HG03558 (cell line): ENCODE results near the gene HMCES.
"Not testable (repeated sequence)": the region's sequence is repeated elsewhere in the genome, so short reads cannot be mapped to it uniquely, and the experiment has no call there.

Experiments
- ATAC-seq: cut with Tn5 transposase; IDR thresholded peaks from one replicate; pipeline ENCODE4 v1.9.1; 2021; ENCODE audit warnings: moderate number of reproducible peaks; ENCODE audit not compliant: unreplicated experiment; ENCODE audit errors: extremely low read depth

HMCES gene

GRCh38 chr3:129317014-129317771, 38.5 kb downstream of the HMCES start:
- ATAC-seq, result no peak

- no peak for ATAC-seq
These were observed 39.2 kb downstream of the HMCES start for GRCh38 chr3:129317848-129318247.

- no peak for ATAC-seq
These were observed 40.3 kb downstream of the HMCES start for GRCh38 chr3:129318921-129319320.

GRCh38 chr3:129320261-129320660, 41.6 kb downstream of the HMCES start:
- no peak for ATAC-seq

- no peak for ATAC-seq
These were observed 42.3 kb downstream of the HMCES start for GRCh38 chr3:129320825-129321487.

- ATAC-seq, result no peak
These were observed 43.2 kb downstream of the HMCES start for GRCh38 chr3:129321887-129322286.

GRCh38 chr3:129323651-129324294, 45.1 kb downstream of the HMCES start:
- ATAC-seq, result no peak

GRCh38 chr3:129324855-129325254, 46.2 kb downstream of the HMCES start:
- ATAC-seq, result no peak

GRCh38 chr3:129325383-129325782, 46.7 kb downstream of the HMCES start:
- ATAC-seq, result no peak

GRCh38 chr3:129326138-129326537, 47.5 kb downstream of the HMCES start:
- ATAC-seq, result no peak

- no peak for ATAC-seq
These were observed 47.9 kb downstream of the HMCES start for GRCh38 chr3:129326595-129326994.

GRCh38 chr3:129327510-129327909, 48.8 kb downstream of the HMCES start:
- no peak for ATAC-seq

GRCh38 chr3:129329858-129330257, 51.2 kb downstream of the HMCES start:
- no peak for ATAC-seq

- ATAC-seq, result no peak
These were observed 51.7 kb downstream of the HMCES start for GRCh38 chr3:129330409-129330808.

GRCh38 chr3:129333891-129334290, 55.2 kb downstream of the HMCES start:
- ATAC-seq, result no peak

- no peak for ATAC-seq
These were observed 57.5 kb downstream of the HMCES start for GRCh38 chr3:129336093-129336706.

- not testable (repeated sequence) for ATAC-seq
These were observed 59.0 kb downstream of the HMCES start for GRCh38 chr3:129337719-129338118.

- not testable (repeated sequence) for ATAC-seq
These were observed 60.5 kb downstream of the HMCES start for GRCh38 chr3:129339186-129339585.

GRCh38 chr3:129339833-129340232, 61.2 kb downstream of the HMCES start:
- ATAC-seq, result not testable (repeated sequence)

GRCh38 chr3:129341331-129342141, 62.9 kb downstream of the HMCES start:
- no peak for ATAC-seq
